ENCODE results near the gene TYK2.
"Not testable (repeated sequence)": the region's sequence is repeated elsewhere in the genome, so short reads cannot be mapped to it uniquely, and the experiment has no call there.

TYK2 gene

DNA sequence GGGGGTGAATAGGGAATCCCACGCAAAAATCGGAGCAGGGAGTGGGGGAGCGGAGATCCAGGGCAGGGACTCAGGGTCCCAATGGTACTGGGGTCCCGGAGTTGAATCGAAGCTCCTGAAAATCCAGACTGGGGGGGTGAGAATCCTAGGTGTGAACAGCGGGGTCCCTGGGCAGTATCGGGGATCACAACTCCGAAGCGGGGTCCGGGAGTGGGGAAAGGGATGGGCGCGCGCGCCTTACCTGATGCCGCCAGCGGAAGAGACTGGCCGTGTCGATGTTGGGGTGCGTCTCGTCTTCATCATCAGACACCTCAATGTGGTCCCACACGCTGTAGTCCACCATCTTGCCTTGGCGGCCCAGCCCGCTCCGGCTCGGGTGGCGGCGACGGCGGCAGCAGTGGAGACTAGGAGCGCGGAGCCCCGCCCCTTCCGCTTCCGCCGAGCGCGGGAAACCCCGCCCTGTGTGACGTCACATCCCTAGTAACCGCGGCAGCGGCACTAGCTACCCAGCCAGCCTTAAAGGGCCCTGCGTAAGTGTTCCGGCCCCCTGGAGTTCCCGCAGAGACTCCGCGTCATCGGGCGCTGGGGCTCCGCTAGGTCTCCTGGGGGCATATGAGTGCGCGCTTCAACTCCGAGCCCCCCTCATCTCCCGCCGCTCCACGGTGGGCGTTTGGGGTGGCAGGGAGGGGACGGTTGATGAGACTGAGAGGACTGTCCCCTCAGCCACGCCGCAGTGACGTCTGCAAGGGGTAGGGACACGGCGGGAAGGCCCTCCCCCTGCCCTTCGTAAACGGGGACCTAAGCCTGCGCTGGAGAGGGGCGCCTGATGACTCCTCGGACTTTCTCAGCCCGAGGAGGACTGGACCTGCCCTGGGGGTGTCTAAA lies 23.0 kb upstream of the TYK2 start, which contains the start of gene CDC37:
Gene CDC37, minus strand, starts transcription at position 406 of the 885 bp plus-strand sequence. Its CDS starts 63 bp downstream, at position 343.
- no peaks in the 10 kb centered on the region for H3K9me3 Mint-ChIP-seq
- H3K27ac Mint-ChIP-seq = peak within 1 kb of the TSS; percentile 97
- H3K4me3 Mint-ChIP-seq = peak within 1 kb of the TSS; percentile 98
- H3K4me1 Mint-ChIP-seq = peaks cover 29% of the 10 kb centered on the region
- peaks cover 5% of the 10 kb centered on the region for H3K36me3 Mint-ChIP-seq (ENCODE audit: low read depth)
- TF ChIP-seq, protein P1, sequence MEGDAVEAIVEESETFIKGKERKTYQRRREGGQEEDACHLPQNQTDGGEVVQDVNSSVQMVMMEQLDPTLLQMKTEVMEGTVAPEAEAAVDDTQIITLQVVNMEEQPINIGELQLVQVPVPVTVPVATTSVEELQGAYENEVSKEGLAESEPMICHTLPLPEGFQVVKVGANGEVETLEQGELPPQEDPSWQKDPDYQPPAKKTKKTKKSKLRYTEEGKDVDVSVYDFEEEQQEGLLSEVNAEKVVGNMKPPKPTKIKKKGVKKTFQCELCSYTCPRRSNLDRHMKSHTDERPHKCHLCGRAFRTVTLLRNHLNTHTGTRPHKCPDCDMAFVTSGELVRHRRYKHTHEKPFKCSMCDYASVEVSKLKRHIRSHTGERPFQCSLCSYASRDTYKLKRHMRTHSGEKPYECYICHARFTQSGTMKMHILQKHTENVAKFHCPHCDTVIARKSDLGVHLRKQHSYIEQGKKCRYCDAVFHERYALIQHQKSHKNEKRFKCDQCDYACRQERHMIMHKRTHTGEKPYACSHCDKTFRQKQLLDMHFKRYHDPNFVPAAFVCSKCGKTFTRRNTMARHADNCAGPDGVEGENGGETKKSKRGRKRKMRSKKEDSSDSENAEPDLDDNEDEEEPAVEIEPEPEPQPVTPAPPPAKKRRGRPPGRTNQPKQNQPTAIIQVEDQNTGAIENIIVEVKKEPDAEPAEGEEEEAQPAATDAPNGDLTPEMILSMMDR (IDR thresholded peaks at IDR 0.05) = no peak
- peak; percentile 99 for DNase-seq
- H3K27me3 Mint-ChIP-seq (ENCODE audit: low read depth, poor library complexity) = peaks cover 48% of the 10 kb centered on the region

DNA sequence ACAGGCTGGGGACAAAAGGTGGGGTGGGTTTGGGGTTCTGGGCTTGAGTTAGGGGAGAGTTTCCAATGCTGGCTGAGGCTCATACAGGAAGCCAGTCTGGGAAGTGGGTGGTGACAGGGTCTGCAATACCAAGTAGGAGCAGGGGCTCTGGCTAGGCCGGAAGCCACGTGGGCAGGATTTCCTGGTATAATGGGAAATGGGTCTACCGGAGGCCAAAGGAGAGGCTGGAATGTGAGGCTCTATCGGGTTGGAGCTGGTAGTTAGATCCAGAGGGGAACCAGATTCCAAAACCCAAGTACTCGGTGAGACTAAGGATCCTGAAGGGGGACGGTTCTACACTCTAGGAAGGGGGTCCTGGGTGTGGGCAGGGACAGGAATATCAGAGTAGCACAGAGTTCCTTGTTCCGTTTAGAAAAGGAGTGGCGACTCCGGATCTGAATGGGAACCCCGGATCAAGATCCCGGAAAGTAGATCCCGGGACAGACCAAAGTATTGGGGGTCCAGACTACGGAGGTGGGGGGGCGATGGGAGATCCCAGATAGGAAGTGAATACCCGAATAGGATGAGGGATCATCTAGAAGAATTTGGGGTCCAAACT lies 22.2 kb upstream of the TYK2 start:
- Mint-ChIP-seq H3K9me3 (no peaks in the 10 kb centered on the region), H3K36me3 (ENCODE audit: low read depth) (peaks cover 5% of the 10 kb centered on the region), H3K27me3 (ENCODE audit: low read depth, poor library complexity) (peaks cover 40% of the 10 kb centered on the region), H3K4me1 (peaks cover 29% of the 10 kb centered on the region), H3K27ac (peak overlapping the region; percentile 78), H3K4me3 (peak overlapping the region; percentile 98)
- DNase-seq = no peak
- TF ChIP-seq, protein P1 (IDR thresholded peaks at IDR 0.05) = no peak

DNA sequence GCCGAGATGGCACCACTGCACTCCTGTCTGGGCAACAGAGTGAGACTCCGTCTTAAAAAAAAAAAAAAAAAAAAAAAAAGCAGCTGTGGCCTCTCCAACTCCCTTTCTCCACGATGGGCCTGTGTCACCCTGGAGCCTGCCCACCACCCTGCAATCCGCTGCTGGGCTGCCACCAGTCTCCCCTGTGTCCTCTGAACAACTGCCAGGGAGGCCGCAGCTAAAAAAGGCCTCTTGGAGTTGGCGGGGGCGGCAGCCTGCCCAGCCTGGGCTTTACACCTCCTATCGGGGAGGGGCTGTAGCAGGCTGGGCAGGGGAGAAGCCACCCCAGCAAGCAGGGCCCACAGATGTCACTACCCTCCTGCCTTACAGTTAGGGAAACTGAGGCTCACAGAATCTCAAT lies 19.5 kb upstream of the TYK2 start:
- TF ChIP-seq, protein P1 (IDR thresholded peaks at IDR 0.05) = no peak
- peaks cover 14% of the 10 kb centered on the region for H3K27me3 Mint-ChIP-seq (ENCODE audit: low read depth, poor library complexity)
- H3K9me3 Mint-ChIP-seq = no peaks in the 10 kb centered on the region
- H3K4me1 Mint-ChIP-seq = peaks cover 22% of the 10 kb centered on the region
- no peak overlapping the region for H3K27ac Mint-ChIP-seq
- peaks cover 20% of the 10 kb centered on the region for H3K36me3 Mint-ChIP-seq (ENCODE audit: low read depth)
- DNase-seq = no peak
- no peak overlapping the region for H3K4me3 Mint-ChIP-seq

DNA sequence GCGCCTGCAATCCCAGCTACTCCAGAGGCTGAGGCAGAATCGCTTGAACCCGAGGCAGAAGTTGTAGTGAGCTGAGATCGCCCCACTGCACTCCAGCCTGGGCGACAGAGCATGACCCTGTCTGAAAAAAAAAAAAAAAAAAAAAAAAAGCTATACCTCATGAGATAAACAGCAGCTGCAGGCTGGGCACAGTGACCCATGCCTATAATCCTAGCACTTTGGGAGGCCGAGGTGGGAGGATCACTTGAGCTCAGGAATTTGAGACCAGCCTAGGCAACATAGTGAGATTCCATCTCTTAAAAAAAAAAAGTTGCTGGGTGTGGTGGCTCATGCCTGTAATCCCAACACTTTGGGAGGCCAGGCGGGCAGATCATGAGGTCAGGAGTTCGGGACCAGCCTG lies 19.0 kb upstream of the TYK2 start:
- peaks cover 21% of the 10 kb centered on the region for H3K36me3 Mint-ChIP-seq (ENCODE audit: low read depth)
- DNase-seq; H3K4me3 Mint-ChIP-seq; H3K27ac Mint-ChIP-seq; H3K27me3 Mint-ChIP-seq (ENCODE audit: low read depth, poor library complexity); H3K9me3 Mint-ChIP-seq: not testable (repeated sequence)
- peaks cover 22% of the 10 kb centered on the region for H3K4me1 Mint-ChIP-seq

DNA sequence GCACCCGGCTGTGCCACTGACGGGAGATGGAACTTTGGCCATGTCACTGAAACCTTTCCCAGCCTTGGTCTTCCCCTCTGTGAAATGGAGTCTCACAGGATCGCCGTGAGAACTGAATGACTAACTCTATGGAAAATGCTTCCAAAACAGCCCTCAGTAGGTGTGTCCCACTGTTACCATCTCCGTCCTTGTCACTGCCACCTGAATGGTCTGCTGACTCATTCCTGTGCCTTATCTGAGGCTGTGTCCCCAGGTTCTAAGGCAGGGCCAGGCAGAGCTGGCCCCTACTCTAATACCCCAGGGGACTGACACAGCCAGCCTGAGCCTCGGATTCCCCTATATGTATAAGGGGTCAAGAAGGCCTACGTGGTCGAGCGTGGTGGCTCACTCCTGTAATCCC lies 18.4 kb upstream of the TYK2 start:
- Mint-ChIP-seq H3K27me3 (ENCODE audit: low read depth, poor library complexity) (peaks cover 4% of the 10 kb centered on the region), H3K4me1 (peaks cover 22% of the 10 kb centered on the region), H3K9me3 (no peaks in the 10 kb centered on the region), H3K27ac (no peak overlapping the region), H3K4me3 (no peak overlapping the region), H3K36me3 (ENCODE audit: low read depth) (peaks cover 21% of the 10 kb centered on the region)
- TF ChIP-seq, protein P1 (IDR thresholded peaks at IDR 0.05) = no peak
- no peak for DNase-seq

DNA sequence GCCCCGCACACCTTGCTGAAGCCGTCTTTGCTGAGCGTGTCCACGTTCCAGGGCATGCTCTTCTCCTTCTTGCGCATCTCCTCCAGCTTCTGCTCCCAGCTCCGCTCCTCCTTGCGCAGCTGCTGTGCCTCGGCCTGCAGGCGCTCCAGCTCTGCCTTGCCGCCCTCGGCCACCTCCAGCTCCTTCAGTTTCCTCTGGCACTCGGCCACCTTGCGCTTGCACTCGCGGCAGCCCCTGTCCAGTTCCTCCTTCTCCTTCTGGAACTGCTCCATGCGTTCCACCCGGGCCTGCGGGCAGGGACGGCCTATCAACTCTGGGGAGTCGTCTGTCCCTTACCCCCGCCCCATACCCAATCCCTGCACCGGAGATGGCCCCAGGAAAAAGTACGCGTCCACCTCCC lies 15.5 kb upstream of the TYK2 start:
- H3K9me3 Mint-ChIP-seq = no peaks in the 10 kb centered on the region
- no peak for DNase-seq
- no peak overlapping the region for H3K4me3 Mint-ChIP-seq
- peaks cover 2% of the 10 kb centered on the region for H3K4me1 Mint-ChIP-seq
- H3K27me3 Mint-ChIP-seq (ENCODE audit: low read depth, poor library complexity) = no peaks in the 10 kb centered on the region
- peaks cover 32% of the 10 kb centered on the region for H3K36me3 Mint-ChIP-seq (ENCODE audit: low read depth)
- no peak overlapping the region for H3K27ac Mint-ChIP-seq
- TF ChIP-seq, protein P1 (IDR thresholded peaks at IDR 0.05) = no peak
